Common myeloid progenitor, CD34-positive (primary cell): ENCODE results near the gene CKM.

Experiments
- CTCF ChIA-PET: fragments of 350-600 bp; sonication (Branson Sonifier 250); formaldehyde crosslinking; loops from one replicate; lab custom pipeline; 2021; ENCODE audit warnings: antibody characterized with exemption; lab: Charles Lee
- POLR2A ChIA-PET: fragments of 350-600 bp; sonication (Branson Sonifier 250); formaldehyde crosslinking; loops from one replicate; lab custom pipeline; 2021; ENCODE audit warnings: antibody characterized with exemption; lab: Charles Lee
- DNase-seq, 3 donors: peaks; one replicate each; pipeline versions ENCODE4 v3.0.0 to v3.0.0-alpha.2; 2013
- H3K27ac ChIP-seq, 2 experiments: 1 replicate in 1 of 2; 2 replicates in 1 of 2; pipeline ENCODE4 v1.7.0; 2013; ENCODE audit warnings: inconsistent platforms in 2 of 2, low read length in 2 of 2, mild to moderate bottlenecking in 2 of 2, low read depth in 1 of 2, moderate library complexity in 1 of 2; ENCODE audit not compliant: severe bottlenecking in 2 of 2, insufficient read depth in 1 of 2, poor library complexity in 1 of 2
- H3K27me3 ChIP-seq, 5 experiments: replicated peaks in 2 of 5; 1 replicate in 3 of 5; 2 replicates in 2 of 5; pipeline versions ENCODE4 v1.6.1 to v1.7.0; 2013; ENCODE audit warnings: low read length in 4 of 5, mild to moderate bottlenecking in 2 of 5, moderate library complexity in 2 of 5, inconsistent platforms in 1 of 5; ENCODE audit not compliant: insufficient read depth in 5 of 5, control insufficient read depth in 4 of 5
- H3K36me3 ChIP-seq, 4 experiments: 1 replicate in 2 of 4; 2 replicates in 2 of 4; pipeline versions ENCODE4 v1.6.1 to v1.7.0; 2013; ENCODE audit warnings: low read length in 3 of 4, control low read depth in 1 of 4, mild to moderate bottlenecking in 1 of 4; ENCODE audit not compliant: control insufficient read depth in 4 of 4, insufficient read depth in 4 of 4
- H3K4me1 ChIP-seq, 4 experiments: 1 replicate in 3 of 4; 2 replicates in 1 of 4; pipeline versions ENCODE4 v1.6.1 to v1.7.1; 2013; ENCODE audit warnings: low read length in 3 of 4, mild to moderate bottlenecking in 3 of 4, control low read depth in 1 of 4, inconsistent platforms in 1 of 4, moderate library complexity in 1 of 4; ENCODE audit not compliant: control insufficient read depth in 4 of 4, insufficient read depth in 4 of 4; ENCODE audit errors: control extremely low read depth in 1 of 4
- H3K4me3 ChIP-seq, 7 experiments: 1 replicate in 4 of 7; 2 replicates in 3 of 7; pipeline versions ENCODE4 v1.5.1 to v1.7.0; 2013; ENCODE audit warnings: mild to moderate bottlenecking in 7 of 7, low read length in 6 of 7, moderate library complexity in 6 of 7, inconsistent platforms in 2 of 7, low read depth in 2 of 7, control low read depth in 1 of 7; ENCODE audit not compliant: insufficient read depth in 4 of 7, control insufficient read depth in 1 of 7; ENCODE audit errors: extremely low read depth in 1 of 7
- H3K9me3 ChIP-seq, 5 experiments: 1 replicate in 4 of 5; 2 replicates in 1 of 5; pipeline versions ENCODE4 v1.6.1 to v1.7.1; 2013; ENCODE audit warnings: low read length in 4 of 5, mild to moderate bottlenecking in 2 of 5, inconsistent platforms in 1 of 5, low read depth in 1 of 5, moderate library complexity in 1 of 5; ENCODE audit not compliant: control insufficient read depth in 4 of 5, insufficient read depth in 2 of 5; ENCODE audit errors: control extremely low read depth in 1 of 5
- WGBS: methylation state at CpG from one replicate; pipeline ENCODE4 v1.1.5; 2013; ENCODE audit not compliant: insufficient coverage; 5-methylcytosine and 5-hydroxymethylcytosine counted together

Gene CKM

GRCh38 chr19:45258862-45259261 is 63.8 kb downstream of the CKM start:
- Histone ChIP-seq H3K4me3 (no peak overlapping the region), H3K36me3 (peaks cover 0 to 9% (median 4%) of the 10 kb centered on the region in 4 experiments), H3K27me3 (no peaks in the 10 kb centered on the region), H3K4me1 (peaks cover 0 to 4% (median 2%) of the 10 kb centered on the region in 4 experiments), H3K9me3 (no peaks in the 10 kb centered on the region), H3K27ac (no peak overlapping the region)
- ChIA-PET POLR2A (no interaction called here), CTCF (no interaction called here)
- DNase-seq = no peak
- WGBS = 96% methylated on average over 14 of the region's 19 CpGs

GRCh38 chr19:45256836-45257235 is 65.8 kb downstream of the CKM start:
- peaks cover 0 to 21% (median 18%) of the 10 kb centered on the region in 4 experiments for H3K4me1 ChIP-seq
- no peaks in the 10 kb centered on the region for H3K27me3 ChIP-seq
- ChIA-PET CTCF (interaction anchor here (1.1 to 1.6 kb wide), 2 partner anchors 78 to 81 kb away, joined by 3 to 5 read pairs; no protein-coding TSS in a partner anchor), POLR2A (no interaction called here)
- no peaks in the 10 kb centered on the region for H3K9me3 ChIP-seq
- peaks cover 0 to 4% (median 2%) of the 10 kb centered on the region in 4 experiments for H3K36me3 ChIP-seq
- H3K27ac ChIP-seq = no peak overlapping the region
- no peak overlapping the region for H3K4me3 ChIP-seq
- no peak for DNase-seq
- WGBS = 100% methylated on average over 2 of the region's 4 CpGs
